Measurements from ENCODE around the gene LGALS7B.

LGALS7B gene

DNA sequence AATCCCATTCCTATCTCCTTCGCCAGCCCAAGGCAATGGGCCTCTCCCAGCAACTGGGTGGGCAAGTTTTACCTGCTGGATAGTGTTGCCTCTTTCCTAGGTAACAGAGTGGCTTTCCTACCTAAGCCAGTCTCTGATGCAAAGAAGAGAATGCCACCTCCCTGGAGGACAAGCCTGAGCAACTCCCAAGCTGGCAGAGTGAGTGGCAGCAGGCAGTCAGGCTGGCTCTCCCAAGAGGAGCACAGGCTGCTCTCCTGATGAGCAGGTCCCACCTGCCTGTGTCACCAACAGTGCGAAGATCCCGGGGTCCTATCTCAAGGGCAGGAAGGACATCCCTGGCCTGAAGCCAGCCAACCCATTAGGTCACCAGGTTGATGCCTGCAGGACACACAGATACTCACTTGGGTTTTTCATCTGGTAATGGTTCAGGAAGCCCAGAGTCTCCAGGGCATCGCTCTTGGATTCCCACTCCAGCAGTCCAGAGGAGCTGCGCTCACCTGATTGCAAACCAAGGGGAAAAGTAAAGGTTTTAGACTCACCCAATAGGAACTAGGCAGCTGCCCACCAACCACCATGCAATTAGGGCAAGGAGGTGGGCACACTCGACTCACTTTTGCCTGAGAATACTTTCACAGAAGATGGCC is 48.1 kb downstream of the LGALS7B start:
- no peak for DNase-seq (ENCODE audit: low read depth)

DNA sequence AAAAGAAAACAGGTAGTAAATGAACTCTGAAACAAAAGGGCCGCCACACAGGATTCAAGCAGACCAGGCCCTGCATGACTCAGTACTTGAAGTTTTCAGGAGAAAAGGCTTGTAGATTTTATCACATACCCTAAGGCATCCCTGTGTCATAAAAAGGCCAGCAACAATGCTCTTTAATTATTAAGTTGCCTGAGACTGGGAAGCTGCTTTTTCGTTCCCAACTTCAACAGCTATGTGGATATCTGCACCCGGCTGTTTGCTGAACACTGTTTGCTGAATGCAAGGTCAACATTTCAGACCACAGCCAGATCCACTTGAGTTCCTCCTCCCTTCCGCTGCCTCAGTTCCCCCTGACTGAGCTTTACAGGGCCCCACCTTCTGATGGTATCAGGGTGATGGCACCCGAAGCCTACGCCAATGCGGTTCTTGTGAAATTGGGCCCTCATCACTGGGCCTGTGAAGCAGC is 48.7 kb downstream of the LGALS7B start:
- TF ChIP-seq, protein P1, sequence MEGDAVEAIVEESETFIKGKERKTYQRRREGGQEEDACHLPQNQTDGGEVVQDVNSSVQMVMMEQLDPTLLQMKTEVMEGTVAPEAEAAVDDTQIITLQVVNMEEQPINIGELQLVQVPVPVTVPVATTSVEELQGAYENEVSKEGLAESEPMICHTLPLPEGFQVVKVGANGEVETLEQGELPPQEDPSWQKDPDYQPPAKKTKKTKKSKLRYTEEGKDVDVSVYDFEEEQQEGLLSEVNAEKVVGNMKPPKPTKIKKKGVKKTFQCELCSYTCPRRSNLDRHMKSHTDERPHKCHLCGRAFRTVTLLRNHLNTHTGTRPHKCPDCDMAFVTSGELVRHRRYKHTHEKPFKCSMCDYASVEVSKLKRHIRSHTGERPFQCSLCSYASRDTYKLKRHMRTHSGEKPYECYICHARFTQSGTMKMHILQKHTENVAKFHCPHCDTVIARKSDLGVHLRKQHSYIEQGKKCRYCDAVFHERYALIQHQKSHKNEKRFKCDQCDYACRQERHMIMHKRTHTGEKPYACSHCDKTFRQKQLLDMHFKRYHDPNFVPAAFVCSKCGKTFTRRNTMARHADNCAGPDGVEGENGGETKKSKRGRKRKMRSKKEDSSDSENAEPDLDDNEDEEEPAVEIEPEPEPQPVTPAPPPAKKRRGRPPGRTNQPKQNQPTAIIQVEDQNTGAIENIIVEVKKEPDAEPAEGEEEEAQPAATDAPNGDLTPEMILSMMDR (conservative IDR thresholded peaks at IDR 0.05; ENCODE audit: low read length) = no peak
- DNase-seq (ENCODE audit: low read depth) = no peak

More for the DNA sequence above, 48.1 kb downstream of the LGALS7B start:
- no peak overlapping the region for H3K4me3 ChIP-seq (ENCODE audit: low read length)
- TF ChIP-seq, protein P1 (conservative IDR thresholded peaks at IDR 0.05; ENCODE audit: low read length) = no peak

DNA sequence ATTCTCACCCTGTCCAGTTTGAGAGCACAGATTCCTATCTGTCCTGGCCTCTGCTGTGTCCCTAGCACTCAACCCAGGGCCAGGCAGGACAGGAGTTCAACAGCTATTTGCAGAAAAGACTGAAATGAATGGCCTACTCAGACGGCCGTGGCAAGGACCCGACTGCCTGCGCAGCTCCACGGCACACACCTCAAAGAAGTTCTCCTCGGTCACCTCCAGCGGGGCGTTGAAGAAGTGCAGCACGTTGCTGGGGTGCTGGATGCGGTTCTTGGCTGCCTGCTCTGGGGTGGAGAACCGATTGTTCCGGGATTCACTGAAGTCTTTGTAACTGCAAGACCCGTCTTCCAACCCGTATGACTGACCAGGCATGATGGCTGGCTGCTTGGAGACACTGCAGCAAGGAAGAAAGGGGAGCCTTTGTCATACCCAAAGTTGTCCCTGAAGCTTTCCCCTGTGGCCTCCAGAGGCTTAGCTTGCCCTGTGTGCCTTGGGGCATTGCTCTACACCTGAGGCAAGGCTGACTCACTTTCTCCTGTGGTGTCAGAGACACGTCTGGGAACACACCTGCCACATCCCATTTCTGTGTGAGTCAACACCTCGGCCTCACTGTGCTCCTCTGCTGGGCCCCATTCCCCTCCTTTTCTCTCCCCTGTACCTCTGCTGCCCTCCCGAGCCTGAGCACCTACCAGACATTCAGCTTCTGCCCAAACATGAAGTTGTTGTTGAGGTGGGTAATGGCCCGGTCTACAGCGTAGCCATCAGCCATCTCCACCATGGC is 49.4 kb downstream of the LGALS7B start:
- TF ChIP-seq, protein P1 (conservative IDR thresholded peaks at IDR 0.05; ENCODE audit: low read length) = no peak
- no peak for DNase-seq (ENCODE audit: low read depth)
- no peak overlapping the region for H3K4me3 ChIP-seq (ENCODE audit: low read length)

More for the DNA sequence above, 48.7 kb downstream of the LGALS7B start:
- no peak overlapping the region for H3K4me3 ChIP-seq (ENCODE audit: low read length)

DNA sequence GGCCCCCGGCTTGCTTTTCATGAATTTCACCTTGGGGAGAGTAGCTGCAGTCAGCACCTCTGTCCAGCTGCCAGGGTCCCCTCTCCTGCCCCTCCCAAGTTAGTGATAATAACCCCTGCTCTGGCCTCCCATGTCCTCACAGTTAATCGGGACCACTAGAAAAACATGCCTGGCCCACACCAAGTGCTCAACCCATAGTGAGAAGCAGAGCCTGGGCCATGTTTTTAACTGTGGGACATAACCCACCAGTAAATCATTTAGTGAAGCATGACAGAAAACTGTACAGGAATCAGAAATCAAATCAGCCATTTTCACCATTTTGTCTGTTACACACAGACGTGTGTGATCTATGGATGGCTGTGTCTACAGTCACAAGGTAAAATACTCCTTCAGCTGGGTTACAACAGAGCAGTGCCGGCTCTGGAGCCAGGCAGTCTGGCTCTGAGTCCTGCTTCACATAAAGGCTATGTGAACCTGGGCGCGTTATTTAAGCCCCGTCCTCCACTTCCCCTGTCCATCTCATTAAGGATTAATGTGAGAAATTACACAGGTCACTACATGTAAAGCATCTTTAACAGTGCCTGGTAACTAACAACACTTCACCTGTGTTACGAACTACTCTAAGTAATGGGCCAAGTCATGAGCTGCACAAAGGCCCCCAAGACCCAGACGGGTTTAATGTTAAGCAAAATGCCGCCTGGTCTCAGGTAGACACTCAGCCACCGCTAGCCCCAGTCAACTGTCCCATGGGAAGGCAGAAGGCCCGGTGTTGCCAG is 50.2 kb downstream of the LGALS7B start:
- no peak overlapping the region for H3K4me3 ChIP-seq (ENCODE audit: low read length)
- TF ChIP-seq, protein P1 (conservative IDR thresholded peaks at IDR 0.05; ENCODE audit: low read length) = no peak
- no peak for DNase-seq (ENCODE audit: low read depth)

DNA sequence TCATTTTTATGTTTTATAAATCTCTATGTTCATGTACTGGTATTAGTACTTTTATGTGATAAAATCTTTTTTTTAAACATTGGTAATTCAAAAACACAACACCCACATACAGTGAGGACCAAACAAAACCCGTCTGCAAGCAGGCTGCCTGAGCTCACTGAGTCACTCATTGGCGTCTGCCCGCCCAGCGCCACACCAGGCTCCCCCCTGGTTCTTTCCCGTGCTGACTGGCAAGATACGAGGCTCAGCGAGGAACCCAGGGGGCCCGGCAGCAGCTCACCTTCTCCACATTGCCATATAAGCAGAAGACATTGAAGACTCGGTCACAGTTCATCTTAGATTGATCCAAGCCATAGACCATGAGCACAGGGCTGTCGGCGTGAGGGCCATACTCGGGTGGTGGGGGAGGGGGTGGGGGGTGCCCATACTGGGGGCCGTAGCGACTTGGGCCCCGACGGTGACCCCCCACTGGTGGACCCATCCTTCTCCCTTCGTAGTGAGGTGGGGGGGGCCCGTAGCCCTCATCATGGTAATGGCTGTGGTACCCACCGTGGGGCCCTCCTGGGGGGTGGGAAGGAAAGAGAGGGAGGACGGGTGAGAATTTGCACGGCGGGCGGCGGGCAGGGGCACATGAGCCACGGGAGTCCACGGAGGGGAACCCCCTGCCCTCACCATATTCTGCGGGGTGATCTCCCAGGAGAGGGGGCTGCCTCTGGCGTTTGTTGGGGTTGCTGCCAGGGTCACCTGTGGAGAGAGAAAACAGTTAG is 51.0 kb downstream of the LGALS7B start:
- DNase-seq (ENCODE audit: low read depth) = no peak
- H3K4me3 ChIP-seq (ENCODE audit: low read length) = no peak overlapping the region

DNA sequence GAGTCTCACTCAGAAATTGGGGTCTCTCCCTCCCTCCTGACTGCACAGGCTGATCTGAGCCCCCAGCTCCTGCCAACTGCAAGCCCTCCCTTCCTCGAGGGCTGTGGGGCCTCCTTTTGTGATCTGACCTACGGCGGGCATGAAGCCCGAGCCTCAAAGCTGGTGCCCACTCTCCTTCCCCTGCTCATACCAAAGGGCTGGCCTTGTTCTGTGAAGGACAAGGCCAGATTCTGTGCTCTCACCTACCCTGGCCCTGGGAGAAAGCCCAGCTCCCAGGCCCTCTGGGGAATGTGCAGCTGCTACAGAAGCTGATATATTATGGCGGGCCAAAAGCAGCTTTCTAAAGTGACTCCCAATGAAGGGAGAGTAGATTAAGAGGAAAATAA is 51.6 kb downstream of the LGALS7B start:
- DNase-seq (ENCODE audit: low read depth) = no peak
- TF ChIP-seq, protein P1 (conservative IDR thresholded peaks at IDR 0.05; ENCODE audit: low read length) = no peak
- H3K4me3 ChIP-seq (ENCODE audit: low read length) = no peak overlapping the region

More for the DNA sequence above, 51.0 kb downstream of the LGALS7B start:
- TF ChIP-seq, protein P1 (conservative IDR thresholded peaks at IDR 0.05; ENCODE audit: low read length) = no peak

Data from AG10803 (cell line).